Left hindlimb (tissue), 1 donor: ENCODE measurements around the gene NECTIN2.
"Not testable (repeated sequence)": the region's sequence is repeated elsewhere in the genome, so short reads cannot be mapped to it uniquely, and the experiment has no call there.

Experiments used
- DNase-seq: peaks from one replicate; pipeline ENCODE4 v3.0.0-alpha.2; 2018

NECTIN2 gene

GRCh38 chr19:44911896-44912295 is 65.8 kb downstream of the NECTIN2 start:
- DNase-seq, result not testable (repeated sequence)

GRCh38 chr19:44912854-44913253 is 66.8 kb downstream of the NECTIN2 start:
- DNase-seq, result peak; percentile 75

- DNase-seq, result not testable (repeated sequence)
These were observed 67.7 kb downstream of the NECTIN2 start for GRCh38 chr19:44913512-44914432.

GRCh38 chr19:44914433-44915206 is 68.5 kb downstream of the NECTIN2 start, which contains the start of gene APOC1:
TSS of gene APOC1 (plus strand) at chr19:44914608. CDS start at chr19:44914892, 284 bp downstream.
- DNase-seq, result peak; percentile 93

- DNase-seq, result no peak
These were observed 78.2 kb downstream of the NECTIN2 start for GRCh38 chr19:44924243-44924725.

GRCh38 chr19:44925114-44925891 is 79.2 kb downstream of the NECTIN2 start:
- peak; percentile 85 for DNase-seq

GRCh38 chr19:44926245-44927077 is 80.4 kb downstream of the NECTIN2 start:
- not testable (repeated sequence) for DNase-seq

- no peak for DNase-seq
These were observed 81.6 kb downstream of the NECTIN2 start for GRCh38 chr19:44927746-44928145.

GRCh38 chr19:44930088-44930487 is 84.0 kb downstream of the NECTIN2 start:
- DNase-seq, result no peak

GRCh38 chr19:44931541-44931940 is 85.4 kb downstream of the NECTIN2 start:
- no peak for DNase-seq
